ENCODE measurements around the gene POU4F2. TPM values are rescaled to one million over a fixed set of nuclear protein-coding genes. Genes with fewer than 3 reads are reported as not detected.

The POU4F2 gene
- total RNA-seq (2022; extraction: Qiagen RNA extraction; ENCODE audit: low read depth): not detected in 5 replicates

GRCh38 chr4:146638786-146639505 is at the start of gene POU4F2:
Gene POU4F2 (plus strand): TSS chr4:146638893. CDS start chr4:146639141, 248 bp downstream.

Other genes starting within 250 kb of the POU4F2 start
- 1.1 to 2.5 TPM (median 1.8 TPM) in 5 replicates for gene SLC10A7, start 117.0 kb upstream of the POU4F2 start, total RNA-seq (2022; extraction: Qiagen RNA extraction; ENCODE audit: low read depth)

All from A549 treated with GW870086 at 1 μM for 4 hours (cell line).